GM18858 (cell line): ENCODE data around the gene TNRC6C.
A peak's percentile ranks its signal among the peaks of the same experiment; 100 is the strongest.
"Not testable (repeated sequence)": the region's sequence is repeated elsewhere in the genome, so short reads cannot be mapped to it uniquely, and the experiment has no call there.

Source experiments
- ATAC-seq: cut with Tn5 transposase; IDR thresholded peaks from one replicate; pipeline ENCODE4 v1.9.1; 2021; ENCODE audit not compliant: unreplicated experiment

TNRC6C gene

GRCh38 chr17:78133971-78134898 lies 175.7 kb downstream of the TNRC6C start:
- no peak for ATAC-seq

DNA sequence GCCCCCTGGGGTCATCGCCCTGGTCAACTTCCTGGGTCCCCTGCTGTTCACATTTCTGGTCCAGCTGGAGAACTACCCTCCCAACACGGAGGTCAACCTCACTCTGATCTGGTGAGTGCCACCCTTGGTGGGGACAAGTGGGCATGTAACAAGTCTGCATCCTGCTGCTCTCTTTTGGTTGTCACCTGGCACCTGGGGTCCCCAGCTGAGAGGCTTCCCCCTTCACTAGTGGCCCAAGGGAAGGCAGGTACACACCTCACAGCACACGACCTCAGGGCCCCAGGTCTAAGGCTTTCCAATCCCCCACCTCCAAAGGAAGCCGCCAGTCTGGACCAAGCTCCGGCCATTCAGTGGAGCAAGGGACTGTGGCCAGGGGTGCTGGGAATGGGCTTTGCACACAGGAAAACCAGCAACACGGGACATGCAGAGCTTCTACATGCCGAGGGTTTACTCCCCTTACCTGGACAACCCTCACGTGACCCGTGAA lies 176.4 kb downstream of the TNRC6C start:
- ATAC-seq, result no peak

DNA sequence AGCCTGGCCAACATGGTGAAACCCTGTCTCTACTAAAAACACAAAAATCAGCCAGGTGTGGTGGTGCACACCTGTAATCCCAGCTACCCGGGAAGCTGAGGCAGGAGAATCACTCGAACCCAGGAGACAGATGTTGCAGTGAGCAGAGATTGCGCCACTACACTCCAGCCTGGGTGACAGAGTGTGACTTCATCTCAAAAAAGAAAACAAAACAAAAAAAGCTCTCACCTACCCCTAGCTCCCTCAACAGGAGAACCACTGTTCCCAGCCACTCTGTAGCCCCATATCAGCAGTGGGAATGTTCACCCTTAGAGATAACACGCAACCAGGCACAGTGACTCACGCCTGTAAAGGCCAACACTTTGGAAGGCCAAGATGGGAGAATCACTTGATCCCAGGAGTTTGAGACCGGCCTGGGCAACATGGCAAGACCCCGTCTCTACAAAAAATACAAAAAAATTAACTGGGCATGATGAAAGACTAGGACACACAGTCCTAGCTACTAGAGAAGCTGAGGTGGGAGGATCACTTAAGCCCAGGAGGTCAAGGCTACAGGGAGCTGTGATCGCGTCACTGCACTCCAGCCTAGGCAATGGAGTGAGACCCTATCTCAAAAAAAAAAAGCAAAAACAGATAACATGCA lies 177.5 kb downstream of the TNRC6C start:
- ATAC-seq, result no peak

GRCh38 chr17:78137392-78138203 lies 179.1 kb downstream of the TNRC6C start:
- ATAC-seq, result no peak

GRCh38 chr17:78138204-78139060 lies 179.9 kb downstream of the TNRC6C start:
- ATAC-seq, result no peak

GRCh38 chr17:78139861-78140168 lies 181.3 kb downstream of the TNRC6C start:
- ATAC-seq, result not testable (repeated sequence)

- peak; percentile 51 for ATAC-seq
Observed at GRCh38 chr17:78140169-78141051, 181.9 kb downstream of the TNRC6C start.

DNA sequence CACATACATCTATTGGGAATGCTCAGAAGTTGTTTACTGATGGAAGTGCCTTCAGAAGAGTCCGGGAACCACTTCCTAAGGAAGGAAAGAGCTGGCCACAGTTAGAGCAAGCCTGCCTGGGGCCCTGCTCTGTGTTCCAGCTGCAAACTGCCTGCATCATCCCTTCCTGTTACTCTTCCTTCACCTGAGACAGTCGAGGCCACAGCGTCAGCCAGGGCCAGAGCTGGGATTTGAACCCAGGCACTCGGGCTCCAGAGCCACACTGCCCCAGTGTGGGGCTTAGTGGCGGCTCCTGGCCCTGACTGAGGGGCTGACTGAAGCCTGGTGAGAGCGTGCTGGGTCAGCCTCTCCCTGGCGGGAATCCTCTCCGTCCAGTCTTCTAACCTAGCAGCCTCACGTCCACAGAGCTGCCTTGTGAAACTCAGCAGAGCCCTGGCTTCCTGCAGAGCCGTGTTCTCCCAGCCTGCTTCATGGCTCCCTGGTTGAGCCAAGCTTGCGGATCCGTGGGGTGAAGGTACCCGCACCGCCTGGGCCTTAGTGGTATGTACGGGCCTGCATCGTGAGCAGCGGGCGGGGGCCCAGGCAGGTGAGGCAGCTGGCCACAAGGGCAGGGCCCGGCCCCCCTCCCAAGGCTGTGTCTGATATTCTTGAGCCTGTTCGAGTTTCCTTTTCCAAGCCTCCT lies 183.1 kb downstream of the TNRC6C start:
- no peak for ATAC-seq

DNA sequence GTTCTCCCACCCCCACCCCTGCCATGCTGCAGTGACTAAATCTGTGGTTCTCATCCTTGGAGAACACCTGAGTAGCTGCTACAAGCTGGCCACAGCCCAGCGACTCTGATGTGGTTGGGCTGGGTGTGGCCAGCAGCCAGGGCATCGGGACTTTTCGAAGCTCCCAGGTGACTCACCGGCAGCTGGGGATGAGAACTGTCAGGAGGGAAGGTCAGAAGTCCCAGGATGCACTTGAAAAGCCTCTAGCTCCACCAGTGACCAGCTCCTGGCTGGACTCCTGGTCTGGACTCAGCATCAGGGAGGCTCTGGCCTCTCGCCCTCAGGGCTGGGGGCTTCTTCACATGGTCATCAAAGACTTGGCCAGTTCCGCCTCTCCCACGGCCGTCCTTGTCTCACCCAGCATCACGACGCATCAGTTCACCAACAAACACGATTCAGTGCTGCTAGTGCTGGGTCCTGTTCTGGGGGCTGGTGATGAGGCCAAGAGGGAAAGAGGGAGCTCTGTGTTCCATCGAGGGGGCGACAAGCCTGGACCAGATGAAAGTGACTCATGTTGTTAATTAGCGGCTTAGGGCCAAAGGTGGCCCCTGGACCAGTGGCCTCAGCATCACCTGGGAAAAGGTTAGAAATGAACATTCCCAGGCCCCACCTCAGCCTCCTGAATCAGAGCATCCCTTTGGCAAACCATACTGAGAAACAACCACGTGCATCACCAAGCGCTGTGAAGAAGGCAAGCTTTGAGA lies 183.8 kb downstream of the TNRC6C start:
- no peak for ATAC-seq

- ATAC-seq, result no peak
Observed at GRCh38 chr17:78143214-78144146, 185.0 kb downstream of the TNRC6C start.

GRCh38 chr17:78144147-78144719 lies 185.7 kb downstream of the TNRC6C start:
- ATAC-seq, result no peak

DNA sequence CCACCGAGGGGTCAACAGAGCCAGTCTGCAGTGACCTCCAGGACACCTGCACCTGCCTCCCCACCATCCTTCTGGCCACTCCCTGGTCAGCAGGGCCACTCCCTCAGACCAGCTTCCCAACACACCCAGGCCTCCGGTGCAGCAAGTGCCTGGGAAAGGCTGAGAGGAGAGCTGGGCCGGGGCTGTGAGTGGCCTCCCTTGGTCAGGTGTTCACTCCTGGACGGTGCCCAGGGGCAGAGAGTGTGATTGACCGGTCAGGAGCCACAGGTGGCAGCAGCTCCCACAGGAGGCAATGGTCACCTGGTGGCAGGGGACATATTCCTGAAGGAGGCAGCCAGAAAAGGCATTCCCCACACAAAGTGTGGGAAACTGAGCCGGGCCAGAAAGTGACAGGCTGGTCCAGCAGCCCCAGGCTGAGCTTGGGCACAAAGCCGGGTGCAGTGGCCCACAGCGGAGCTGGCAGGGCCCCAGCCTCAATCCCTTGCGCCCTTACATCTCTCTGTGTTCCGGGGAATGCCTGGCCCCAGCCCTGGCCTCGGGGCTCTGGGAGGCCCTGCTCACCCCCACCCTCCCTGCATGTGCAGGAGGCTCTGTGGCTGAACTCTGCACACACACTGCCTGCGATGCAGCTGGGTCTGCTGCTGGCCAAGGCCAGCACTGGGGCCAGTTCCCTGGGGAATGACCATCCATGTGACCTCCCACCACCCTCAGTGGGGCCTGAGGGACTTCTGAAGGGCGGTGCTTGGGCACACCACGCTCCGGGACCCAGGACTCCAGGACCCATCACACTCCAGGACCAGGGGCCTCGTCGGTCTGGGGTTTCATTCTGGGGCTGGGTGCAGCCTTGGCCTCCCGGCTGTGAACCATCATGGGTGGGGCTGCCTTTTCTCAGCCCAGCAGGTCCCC lies 186.5 kb downstream of the TNRC6C start:
- no peak for ATAC-seq

DNA sequence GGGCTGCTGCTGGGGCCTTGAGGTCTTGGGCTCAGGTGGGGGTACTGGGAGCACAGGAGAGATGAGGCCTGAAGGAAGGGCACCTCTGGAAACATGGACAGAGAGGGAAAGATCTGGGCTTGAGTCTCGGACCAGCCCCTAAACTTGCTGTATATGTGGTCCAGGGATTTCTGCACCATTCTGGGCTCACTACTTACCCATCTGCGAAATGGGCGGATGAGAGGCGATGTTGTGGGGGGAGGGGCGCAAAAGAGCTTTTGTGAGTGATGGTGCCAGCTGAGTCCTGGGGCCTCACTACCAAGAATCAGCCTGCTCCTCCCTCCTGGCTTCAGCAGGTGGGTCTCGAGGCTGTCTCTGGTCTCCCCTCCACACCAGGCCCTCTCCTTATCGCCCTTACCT lies 188.0 kb downstream of the TNRC6C start:
- ATAC-seq, result no peak

DNA sequence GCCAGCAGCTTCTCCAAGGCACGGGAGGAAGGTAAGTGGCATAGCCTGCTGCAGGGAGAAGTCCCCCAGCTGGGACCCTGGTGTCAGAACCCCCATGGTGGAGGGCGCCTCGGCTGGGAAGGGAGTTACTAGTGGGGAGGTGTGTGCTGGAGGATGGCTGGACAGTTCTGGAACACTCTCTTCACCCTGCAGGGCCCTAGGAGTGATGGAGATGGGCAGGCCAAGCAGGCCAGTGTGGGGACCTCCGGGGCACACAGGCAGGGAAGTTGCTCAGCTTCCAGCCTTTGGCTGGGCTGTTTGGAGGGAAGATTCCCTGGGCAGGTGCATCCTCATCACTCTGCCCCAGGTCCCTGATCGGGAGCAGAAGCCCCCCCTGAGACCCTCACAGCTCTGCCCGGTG lies 188.4 kb downstream of the TNRC6C start:
- ATAC-seq, result no peak

DNA sequence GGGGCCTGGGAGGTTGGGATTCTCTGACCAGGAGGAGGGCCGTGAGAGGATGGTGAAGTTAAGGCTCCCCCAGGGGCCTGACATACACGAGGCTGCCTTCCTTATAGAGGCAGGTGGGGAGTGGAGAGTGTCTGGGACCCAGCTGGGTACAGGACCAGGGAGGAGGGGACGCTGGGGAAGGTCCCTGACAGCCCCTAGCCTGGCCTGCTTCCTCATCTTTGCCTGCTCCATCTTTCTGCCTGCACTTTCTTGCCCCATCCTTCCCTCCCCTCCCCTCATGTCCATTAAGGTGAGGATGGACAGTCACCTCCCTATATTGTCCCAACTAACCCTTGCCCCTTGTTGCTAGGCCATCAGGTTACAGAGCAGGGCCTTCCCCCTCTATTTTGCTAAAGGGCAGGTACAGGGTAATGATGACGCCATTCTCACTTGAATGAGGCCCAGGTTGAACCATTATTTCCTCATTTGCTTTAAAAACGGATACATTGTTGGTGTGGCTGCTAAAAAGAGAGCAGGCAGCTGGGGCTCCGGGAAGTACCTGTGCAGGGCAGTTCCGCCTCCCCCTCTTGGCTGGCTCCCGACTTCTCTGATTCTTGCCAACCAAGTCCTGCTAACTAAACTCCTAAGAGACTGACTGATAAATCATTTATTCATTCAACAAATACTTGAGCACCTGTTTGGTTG lies 189.0 kb downstream of the TNRC6C start:
- no peak for ATAC-seq
